Fibroblast of villous mesenchyme (primary cell): Measurements from ENCODE around the gene ANKRD28. TPM values are rescaled to one million over a fixed set of nuclear protein-coding genes. Genes with fewer than 3 reads are reported as not detected.

ENCODE experiments used
- DNase-seq: peaks from one replicate; pipeline ENCODE4 v3.0.0-alpha.2; 2010; ENCODE audit warnings: low read depth
- H3K4me3 ChIP-seq: 2 replicates; pipeline ENCODE4 v1.5.1; 2011; ENCODE audit warnings: low read depth, mild to moderate bottlenecking, low read length
- CTCF ChIP-seq: IDR thresholded peaks from 2 replicates; pipeline ENCODE4 v1.5.1; 2012; ENCODE audit warnings: low read depth, mild to moderate bottlenecking, low read length; ENCODE audit not compliant: insufficient read depth
- total RNA-seq: library from RNA; depleted of rRNA; stranded (reverse); fragments of >200 nt; gene quantifications from 2 replicates; pipeline ENCODE4 v1.2.3, GENCODE V29; 2012

ANKRD28 gene
- total RNA-seq, 1 donor = 372 TPM

- no peak overlapping the region for H3K4me3 ChIP-seq
- no peak for DNase-seq
- TF ChIP-seq CTCF = no peak
These were observed 39.5 kb downstream of the ANKRD28 start for GRCh38 chr3:15758295-15758694.

- H3K4me3 ChIP-seq = no peak overlapping the region
- TF ChIP-seq CTCF = no peak
- DNase-seq = no peak
These were observed 40.0 kb downstream of the ANKRD28 start for GRCh38 chr3:15757824-15758223.

- no peak overlapping the region for H3K4me3 ChIP-seq
- DNase-seq = no peak
- no peak for TF ChIP-seq CTCF
These were observed 41.3 kb downstream of the ANKRD28 start for GRCh38 chr3:15756505-15756904.

GRCh38 chr3:15755780-15756179 is 42.0 kb downstream of the ANKRD28 start:
- H3K4me3 ChIP-seq = no peak overlapping the region
- TF ChIP-seq CTCF = no peak
- DNase-seq = no peak

- TF ChIP-seq CTCF = no peak
- DNase-seq = no peak
- H3K4me3 ChIP-seq = no peak overlapping the region
These were observed 42.6 kb downstream of the ANKRD28 start for GRCh38 chr3:15755181-15755580.

- DNase-seq = no peak
- H3K4me3 ChIP-seq = no peak overlapping the region
- TF ChIP-seq CTCF = no peak
These were observed 43.7 kb downstream of the ANKRD28 start for GRCh38 chr3:15754047-15754446.

GRCh38 chr3:15753056-15753710 is 44.6 kb downstream of the ANKRD28 start:
- DNase-seq = no peak
- no peak for TF ChIP-seq CTCF
- H3K4me3 ChIP-seq = no peak overlapping the region
